Dermis microvascular lymphatic vessel endothelial cell (primary cell): Measurements from ENCODE around the gene PLCG2. TPM values are rescaled to one million over a fixed set of nuclear protein-coding genes. Genes with fewer than 3 reads are reported as not detected.

Experiments
- DNase-seq, 2 donors: peaks; one replicate each; pipeline versions ENCODE4 v3.0.0 to v3.0.0-alpha.2; 2010; ENCODE audit warnings: low read depth in 2 of 2
- total RNA-seq: library from RNA; depleted of rRNA; stranded (reverse); fragments of >200 nt; gene quantifications from 2 replicates; pipeline ENCODE4 v1.2.1, GENCODE V29; 2014

Gene PLCG2
- total RNA-seq, 1 donor from 2014 or later = 10.4 TPM

GRCh38 chr16:81843243-81843582, 64.1 kb downstream of the PLCG2 start:
- DNase-seq = no peak

GRCh38 chr16:81843683-81844082, 64.6 kb downstream of the PLCG2 start:
- DNase-seq = no peak

GRCh38 chr16:81846105-81846504, 67.0 kb downstream of the PLCG2 start:
- DNase-seq = no peak

- no peak for DNase-seq
Observed at GRCh38 chr16:81848306-81848853, 69.3 kb downstream of the PLCG2 start.

- no peak for DNase-seq
Observed at GRCh38 chr16:81850197-81850944, 71.3 kb downstream of the PLCG2 start.

GRCh38 chr16:81852347-81852746, 73.3 kb downstream of the PLCG2 start:
- no peak for DNase-seq

- no peak for DNase-seq
Observed at GRCh38 chr16:81855552-81856153, 76.6 kb downstream of the PLCG2 start.

GRCh38 chr16:81860287-81861266, 81.5 kb downstream of the PLCG2 start:
- no peak for DNase-seq

- peak in 1 of 2 donors; percentile 42 for DNase-seq
Observed at GRCh38 chr16:81861503-81861902, 82.4 kb downstream of the PLCG2 start.

- DNase-seq = peak in 1 of 2 donors; percentile 67
Observed at GRCh38 chr16:81861915-81862314, 82.8 kb downstream of the PLCG2 start.

- DNase-seq = no peak
Observed at GRCh38 chr16:81863630-81864352, 84.7 kb downstream of the PLCG2 start.

- no peak for DNase-seq
Observed at GRCh38 chr16:81864646-81865382, 85.7 kb downstream of the PLCG2 start.

GRCh38 chr16:81866820-81867440, 87.8 kb downstream of the PLCG2 start:
- peak; percentile 69 to 75 for DNase-seq

- no peak for DNase-seq
Observed at GRCh38 chr16:81868057-81868748, 89.1 kb downstream of the PLCG2 start.

- DNase-seq = no peak
Observed at GRCh38 chr16:81869326-81869725, 90.2 kb downstream of the PLCG2 start.

GRCh38 chr16:81873206-81873605, 94.1 kb downstream of the PLCG2 start:
- peak in 1 of 2 donors; percentile 39 for DNase-seq

GRCh38 chr16:81873843-81874752, 95.0 kb downstream of the PLCG2 start:
- peak in 1 of 2 donors; percentile 69 for DNase-seq

- no peak for DNase-seq
Observed at GRCh38 chr16:81875461-81875860, 96.4 kb downstream of the PLCG2 start.
